Adipocyte (in vitro differentiated cells): ENCODE measurements around the gene SMG6.
"Not testable (repeated sequence)": the region's sequence is repeated elsewhere in the genome, so short reads cannot be mapped to it uniquely, and the experiment has no call there.

Source experiments
- DNase-seq: peaks from one replicate; pipeline ENCODE4 v3.0.0-alpha.2; 2015; ENCODE audit warnings: low read depth
- H3K27me3 ChIP-seq: replicated peaks from 2 replicates; pipeline ENCODE4 v1.7.0; 2013; ENCODE audit warnings: mild to moderate bottlenecking, low read length, moderate library complexity; ENCODE audit not compliant: control insufficient read depth, insufficient read depth
- H3K36me3 ChIP-seq: 2 replicates; pipeline ENCODE4 v1.7.0; 2013; ENCODE audit warnings: low read length, mild to moderate bottlenecking, moderate library complexity; ENCODE audit not compliant: control insufficient read depth, insufficient read depth, severe bottlenecking
- H3K4me1 ChIP-seq: 2 replicates; pipeline ENCODE4 v1.7.0; 2013; ENCODE audit warnings: mild to moderate bottlenecking, low read length, moderate library complexity; ENCODE audit not compliant: control insufficient read depth, insufficient read depth
- H3K4me3 ChIP-seq: 2 replicates; pipeline ENCODE4 v1.7.0; 2013; ENCODE audit warnings: mild to moderate bottlenecking, low read length, moderate library complexity
- H3K9ac ChIP-seq: 2 replicates; pipeline ENCODE4 v1.7.0; 2013; ENCODE audit warnings: mild to moderate bottlenecking, low read length, moderate library complexity
- H3K9me3 ChIP-seq: 2 replicates; pipeline ENCODE4 v1.7.0; 2013; ENCODE audit warnings: mild to moderate bottlenecking, low read length, moderate library complexity; ENCODE audit not compliant: control insufficient read depth

The SMG6 gene

GRCh38 chr17:2172077-2172851, 131.3 kb downstream of the SMG6 start:
- Histone ChIP-seq H3K36me3 (peaks cover 16% of the 10 kb centered on the region), H3K9ac (peak overlapping the region; percentile 85), H3K27me3 (no peaks in the 10 kb centered on the region), H3K4me1 (peaks cover 60% of the 10 kb centered on the region), H3K9me3 (no peaks in the 10 kb centered on the region), H3K4me3 (peak overlapping the region; percentile 66)
- DNase-seq: peak; percentile 94

GRCh38 chr17:2171702-2172076, 131.9 kb downstream of the SMG6 start:
- peaks cover 54% of the 10 kb centered on the region for H3K4me1 ChIP-seq
- peaks cover 15% of the 10 kb centered on the region for H3K36me3 ChIP-seq
- peak overlapping the region; percentile 46 for H3K4me3 ChIP-seq
- no peaks in the 10 kb centered on the region for H3K27me3 ChIP-seq
- H3K9me3 ChIP-seq: no peaks in the 10 kb centered on the region
- H3K9ac ChIP-seq: peak overlapping the region; percentile 85
- DNase-seq: peak; percentile 48

DNA sequence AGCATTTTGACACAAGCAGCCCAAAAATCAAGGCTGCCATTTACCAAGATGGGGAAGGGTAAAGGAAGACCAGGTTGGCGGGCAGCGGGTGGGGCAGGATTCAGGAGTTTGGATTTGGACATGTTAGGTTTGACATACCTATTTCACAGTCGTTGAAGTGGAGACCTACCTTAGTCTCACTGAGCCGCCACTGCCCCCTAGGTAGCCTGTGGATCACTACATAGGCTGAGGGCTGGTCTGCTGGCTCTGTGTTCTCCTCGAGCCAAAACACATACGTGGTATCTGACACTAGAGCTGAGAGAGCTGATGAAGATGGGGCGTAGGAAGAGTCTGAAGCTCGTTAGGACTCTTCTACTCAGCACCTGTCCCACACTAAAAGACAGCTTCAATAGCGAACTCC, 133.6 kb downstream of the SMG6 start:
- peaks cover 37% of the 10 kb centered on the region for H3K4me1 ChIP-seq
- H3K9me3 ChIP-seq: no peaks in the 10 kb centered on the region
- no peaks in the 10 kb centered on the region for H3K27me3 ChIP-seq
- H3K4me3 ChIP-seq: no peak overlapping the region
- DNase-seq: no peak
- peaks cover 24% of the 10 kb centered on the region for H3K36me3 ChIP-seq
- no peak overlapping the region for H3K9ac ChIP-seq

- not testable (repeated sequence) for H3K4me1 ChIP-seq, DNase-seq, H3K9ac ChIP-seq, H3K4me3 ChIP-seq, H3K9me3 ChIP-seq, H3K27me3 ChIP-seq
- peaks cover 45% of the 10 kb centered on the region for H3K36me3 ChIP-seq
Measured at GRCh38 chr17:2165723-2166122, 137.9 kb downstream of the SMG6 start.

DNA sequence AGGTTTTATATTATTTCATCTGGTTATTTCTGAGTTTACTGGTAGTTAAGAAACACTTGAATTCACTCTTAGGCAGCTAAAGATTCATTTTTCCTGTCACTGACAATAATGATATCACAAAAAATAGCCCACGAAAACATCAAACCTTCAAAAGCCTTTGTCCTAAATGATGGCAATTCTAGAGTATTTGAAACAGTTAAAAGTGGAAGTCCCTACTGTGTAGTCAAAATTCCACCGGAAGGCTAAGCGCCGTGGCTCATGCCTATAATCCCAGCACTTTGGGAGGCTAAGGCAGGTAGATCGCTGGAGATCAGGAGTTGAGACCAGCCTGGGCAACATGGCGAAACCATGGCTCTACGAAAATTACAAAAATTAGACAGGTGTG, 145.2 kb downstream of the SMG6 start:
- no peaks in the 10 kb centered on the region for H3K9me3 ChIP-seq
- peak overlapping the region; percentile 20 for H3K9ac ChIP-seq
- H3K4me1 ChIP-seq: peaks cover 32% of the 10 kb centered on the region
- DNase-seq: no peak
- H3K27me3 ChIP-seq: no peaks in the 10 kb centered on the region
- no peak overlapping the region for H3K4me3 ChIP-seq
- peaks cover 18% of the 10 kb centered on the region for H3K36me3 ChIP-seq

DNA sequence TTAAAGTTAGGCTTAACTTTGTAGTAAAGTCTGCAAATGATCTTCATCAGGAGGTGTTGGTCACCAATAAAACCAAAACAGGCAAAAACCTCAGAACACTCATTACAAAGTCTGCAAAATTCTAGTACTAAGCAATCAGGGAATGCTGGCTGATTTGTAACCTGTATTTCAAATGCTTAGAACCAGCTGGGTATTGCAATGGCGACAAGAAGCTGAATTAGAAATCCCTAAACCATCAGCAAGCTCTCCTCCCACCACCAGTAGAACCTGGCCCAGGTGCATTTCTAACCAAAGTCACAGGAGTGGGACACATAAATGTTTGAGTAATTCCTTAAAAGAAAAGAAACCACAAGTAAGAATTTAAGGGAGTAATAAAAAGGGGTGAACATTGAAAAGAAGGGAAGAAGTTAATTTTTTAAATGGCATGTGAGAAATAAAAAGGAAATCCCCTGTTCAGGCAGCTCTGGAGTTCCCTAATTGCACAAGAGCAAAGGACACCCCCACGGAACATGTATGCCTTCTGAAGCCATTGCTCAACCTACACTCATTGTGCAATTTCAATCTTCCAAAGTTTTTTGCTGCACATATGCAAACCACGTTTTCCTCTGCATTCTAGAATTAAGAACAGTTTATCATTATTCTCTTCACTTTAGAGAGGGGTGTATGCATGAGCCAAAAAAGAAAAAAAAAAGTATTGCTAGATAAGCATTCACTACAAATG, 145.8 kb downstream of the SMG6 start:
- Histone ChIP-seq H3K4me1 (peaks cover 32% of the 10 kb centered on the region), H3K36me3 (peaks cover 13% of the 10 kb centered on the region), H3K4me3 (peak overlapping the region; percentile 21), H3K9me3 (no peaks in the 10 kb centered on the region), H3K27me3 (no peaks in the 10 kb centered on the region), H3K9ac (peak overlapping the region; percentile 41)
- peak; percentile 98 for DNase-seq

DNA sequence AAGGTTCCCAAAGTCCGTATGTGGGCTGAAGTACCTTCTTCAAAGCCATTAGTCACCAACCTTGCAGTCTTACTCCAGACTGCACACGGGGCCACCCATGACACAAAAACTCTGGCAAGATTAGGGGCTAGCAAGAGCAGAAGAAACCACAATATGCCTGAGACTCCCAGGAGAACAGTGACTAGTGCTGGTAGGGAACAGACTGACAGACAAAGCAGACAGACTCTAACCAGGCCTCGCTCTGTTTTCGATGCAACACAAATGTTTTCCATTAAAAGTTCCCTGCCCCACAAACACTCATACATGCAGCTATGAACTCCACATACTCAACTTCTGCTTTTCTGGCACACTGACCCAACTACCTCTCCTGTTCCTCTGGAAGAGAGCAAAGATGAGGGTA, 146.5 kb downstream of the SMG6 start:
- no peaks in the 10 kb centered on the region for H3K9me3 ChIP-seq
- peaks cover 12% of the 10 kb centered on the region for H3K36me3 ChIP-seq
- peak; percentile 81 for DNase-seq
- peak overlapping the region; percentile 41 for H3K9ac ChIP-seq
- peak overlapping the region; percentile 21 for H3K4me3 ChIP-seq
- H3K4me1 ChIP-seq: peaks cover 32% of the 10 kb centered on the region
- H3K27me3 ChIP-seq: no peaks in the 10 kb centered on the region

DNA sequence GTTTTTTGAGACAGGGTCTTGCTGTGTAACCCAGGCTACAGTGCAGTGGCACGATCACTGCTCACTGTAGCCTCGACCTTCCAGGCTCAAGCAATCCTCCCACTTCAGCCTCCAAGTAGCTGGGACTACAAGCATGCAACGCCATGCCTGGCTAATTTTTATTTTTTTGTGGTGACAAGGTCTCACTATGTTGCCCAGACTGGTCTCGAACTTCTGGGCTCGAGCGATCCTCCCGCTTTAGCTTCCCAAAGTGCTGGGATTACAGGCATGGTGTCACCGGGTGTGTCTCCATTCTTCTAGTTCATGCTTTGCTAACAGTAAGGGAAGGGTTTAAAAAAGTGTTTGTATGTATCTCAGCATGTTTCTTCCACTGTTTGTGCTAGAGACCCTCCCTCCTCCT, 146.9 kb downstream of the SMG6 start:
- DNase-seq: no peak
- peaks cover 12% of the 10 kb centered on the region for H3K36me3 ChIP-seq

DNA sequence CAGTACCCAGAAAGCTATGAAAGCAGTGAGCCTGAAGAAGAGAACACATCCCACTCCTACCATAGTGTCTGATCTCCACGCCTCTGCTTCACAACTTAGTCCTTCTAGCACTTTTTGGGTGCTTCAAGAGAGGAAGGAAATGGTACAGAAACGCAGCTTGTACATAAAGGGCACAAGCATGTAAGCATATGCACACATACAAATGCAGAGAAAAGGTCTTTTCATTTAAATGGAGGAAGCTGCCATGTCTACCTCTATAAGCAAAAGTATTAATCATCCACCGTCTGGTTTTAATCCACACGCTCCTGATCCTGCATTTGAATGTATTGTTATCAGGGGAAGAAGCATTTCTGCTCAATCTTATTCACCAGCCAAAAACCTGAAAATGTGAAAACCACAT, 148.0 kb downstream of the SMG6 start:
- Histone ChIP-seq H3K27me3 (no peaks in the 10 kb centered on the region), H3K4me3 (no peak overlapping the region), H3K36me3 (peaks cover 13% of the 10 kb centered on the region), H3K9ac (no peak overlapping the region), H3K9me3 (no peaks in the 10 kb centered on the region), H3K4me1 (peaks cover 32% of the 10 kb centered on the region)
- no peak for DNase-seq

More for the DNA sequence above, 146.9 kb downstream of the SMG6 start:
- no peaks in the 10 kb centered on the region for H3K9me3 ChIP-seq
- H3K4me1 ChIP-seq: peaks cover 32% of the 10 kb centered on the region
- no peaks in the 10 kb centered on the region for H3K27me3 ChIP-seq
- H3K9ac ChIP-seq: peak overlapping the region; percentile 47
- peak overlapping the region; percentile 21 for H3K4me3 ChIP-seq

DNA sequence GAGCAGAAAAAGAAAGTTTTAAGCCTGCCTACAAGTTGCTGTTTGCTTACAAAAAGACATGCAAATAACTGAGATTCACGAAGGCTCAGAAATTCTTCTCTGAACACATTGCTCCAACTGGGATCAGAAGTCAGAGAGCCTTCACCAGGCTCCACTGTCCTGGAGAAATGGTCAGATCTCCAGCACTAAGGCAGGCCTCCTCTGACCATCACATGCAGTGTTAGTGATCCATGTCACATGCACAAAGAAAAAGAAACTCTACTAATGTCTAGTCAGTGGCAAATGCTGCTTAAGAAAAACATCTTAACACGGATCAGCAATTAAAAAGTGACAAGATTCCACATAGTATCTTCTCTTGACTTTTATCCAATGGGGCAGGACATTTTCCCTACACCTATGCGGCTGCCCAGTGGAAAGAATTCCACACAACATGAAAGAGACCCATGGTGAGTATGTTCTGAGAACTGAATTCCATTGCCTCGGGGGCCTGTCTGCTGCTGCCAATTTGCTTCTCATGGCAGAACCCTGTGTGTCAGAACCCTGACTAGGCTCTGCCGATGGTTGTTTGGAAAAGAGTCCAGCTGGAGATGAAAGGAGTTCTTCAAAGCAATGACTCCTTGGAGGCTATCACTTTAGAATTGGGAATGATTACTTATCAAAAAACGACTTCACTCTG, 152.1 kb downstream of the SMG6 start:
- peaks cover 35% of the 10 kb centered on the region for H3K36me3 ChIP-seq

DNA sequence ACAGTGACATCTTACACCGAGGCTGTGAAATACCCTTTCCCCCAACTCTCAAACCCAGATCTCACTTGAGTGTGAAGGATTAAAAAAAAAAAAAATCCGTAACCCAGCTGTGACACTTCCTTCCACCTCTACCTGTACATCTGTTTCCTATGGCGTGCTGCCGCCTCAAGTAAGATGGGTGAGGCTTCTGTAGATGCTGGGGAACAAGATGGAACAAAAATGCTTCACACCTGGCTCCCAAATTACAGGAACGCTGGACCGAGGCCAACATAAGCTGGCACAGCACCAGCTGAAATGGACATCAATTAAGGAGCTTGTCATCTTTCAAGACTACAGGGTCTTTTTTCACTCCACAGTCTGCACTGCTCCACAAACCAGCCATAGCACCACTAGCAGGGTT, 152.8 kb downstream of the SMG6 start:
- DNase-seq: no peak
- Histone ChIP-seq H3K9ac (no peak overlapping the region), H3K4me1 (no peaks in the 10 kb centered on the region), H3K9me3 (no peaks in the 10 kb centered on the region), H3K36me3 (peaks cover 33% of the 10 kb centered on the region), H3K27me3 (no peaks in the 10 kb centered on the region), H3K4me3 (no peak overlapping the region)

More for the DNA sequence above, 152.1 kb downstream of the SMG6 start:
- H3K9me3 ChIP-seq: no peaks in the 10 kb centered on the region
- H3K4me1 ChIP-seq: peaks cover 2% of the 10 kb centered on the region
- no peaks in the 10 kb centered on the region for H3K27me3 ChIP-seq
- H3K4me3 ChIP-seq: no peak overlapping the region
- DNase-seq: no peak
- H3K9ac ChIP-seq: no peak overlapping the region
